ENCODE measurements around the gene ACTN1.

Gene ACTN1

DNA sequence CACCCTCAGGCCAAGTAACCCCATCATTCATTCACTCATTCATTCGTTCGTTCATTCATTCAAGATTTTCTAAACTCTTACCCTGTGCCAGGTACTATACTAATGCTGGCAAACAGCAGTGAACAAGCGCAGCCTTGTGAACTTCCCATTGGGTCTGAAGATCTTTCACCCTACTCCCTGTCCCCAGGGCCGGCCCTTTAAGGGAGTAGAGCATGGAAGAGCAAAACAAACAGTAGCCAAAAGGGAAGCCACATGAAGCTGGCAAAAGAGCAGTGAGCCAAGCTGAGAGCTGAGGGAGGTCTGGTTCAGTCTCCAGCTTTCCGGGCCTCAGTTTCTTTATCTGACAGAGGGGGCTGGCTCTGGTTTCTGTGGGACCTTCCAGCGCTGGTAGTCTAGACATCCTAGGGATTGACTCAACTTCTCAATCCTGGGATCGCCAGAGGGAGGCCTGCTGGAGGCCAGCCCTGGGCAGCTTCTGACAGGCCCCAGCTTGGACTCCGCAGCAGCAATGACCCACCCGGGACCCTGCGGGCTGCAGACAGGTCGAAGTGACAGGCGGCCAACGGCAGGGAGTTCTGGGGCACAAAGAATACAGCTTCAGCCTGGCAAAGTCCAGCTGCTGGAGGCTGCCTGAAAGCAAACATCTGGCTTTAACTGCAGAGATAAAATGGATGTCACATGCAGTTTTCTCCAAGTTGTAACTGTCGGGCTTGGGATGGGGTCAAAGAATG, 27.1 kb downstream of the ACTN1 start:
- no peak for TF ChIP-seq CTCF (IDR thresholded peaks at IDR 0.05; ENCODE audit: poor library complexity, severe bottlenecking)
- H3K27me3 ChIP-seq (ENCODE audit: insufficient read depth, poor library complexity, severe bottlenecking), result no peaks in the 10 kb centered on the region
- no peak for DNase-seq (ENCODE audit: low spot score)
- ATAC-seq (ENCODE audit: low read depth), result no peak
- H3K36me3 ChIP-seq (ENCODE audit: low read depth), result peaks cover 69% of the 10 kb centered on the region
- H3K9me3 ChIP-seq (ENCODE audit: severe bottlenecking), result no peaks in the 10 kb centered on the region
- H3K27ac ChIP-seq (ENCODE audit: poor library complexity, severe bottlenecking), result peak overlapping the region; percentile 98
- H3K4me3 ChIP-seq (ENCODE audit: severe bottlenecking), result no peak overlapping the region
- H3K4me1 ChIP-seq (ENCODE audit: insufficient read depth, poor library complexity, severe bottlenecking), result peaks cover 98% of the 10 kb centered on the region

- peak; percentile 80 for ATAC-seq (ENCODE audit: low read depth)
- Histone ChIP-seq H3K36me3 (ENCODE audit: low read depth) (peaks cover 69% of the 10 kb centered on the region), H3K4me1 (ENCODE audit: insufficient read depth, poor library complexity, severe bottlenecking) (peaks cover 98% of the 10 kb centered on the region), H3K4me3 (ENCODE audit: severe bottlenecking) (no peak overlapping the region), H3K9me3 (ENCODE audit: severe bottlenecking) (no peaks in the 10 kb centered on the region), H3K27me3 (ENCODE audit: insufficient read depth, poor library complexity, severe bottlenecking) (no peaks in the 10 kb centered on the region), H3K27ac (ENCODE audit: poor library complexity, severe bottlenecking) (peak overlapping the region; percentile 98)
- peak; percentile 100 for DNase-seq (ENCODE audit: low spot score)
- no peak for TF ChIP-seq CTCF (IDR thresholded peaks at IDR 0.05; ENCODE audit: poor library complexity, severe bottlenecking)
Measured at GRCh38 chr14:68951035-68951797, 27.9 kb downstream of the ACTN1 start.

DNA sequence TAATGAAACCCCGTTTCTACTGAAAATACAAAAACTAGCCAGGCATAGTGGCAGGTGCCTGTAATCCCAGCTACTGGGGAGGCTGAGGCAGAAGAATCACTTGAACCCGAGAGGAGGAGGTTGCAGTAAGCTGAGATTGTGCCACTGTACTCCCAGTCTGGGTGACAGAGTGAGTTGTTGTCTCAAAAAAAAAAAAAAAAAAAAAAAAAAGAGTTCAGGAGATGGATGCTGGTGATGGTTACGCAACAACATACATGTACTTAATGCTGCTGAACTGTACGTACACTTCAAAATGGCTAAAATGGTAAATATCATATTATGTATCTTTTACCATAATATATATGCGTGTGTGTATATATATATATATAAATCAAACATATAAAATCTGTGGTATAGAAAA, 29.0 kb downstream of the ACTN1 start:
- no peak for ATAC-seq (ENCODE audit: low read depth)
- peak overlapping the region; percentile 98 for H3K27ac ChIP-seq (ENCODE audit: poor library complexity, severe bottlenecking)
- no peak for TF ChIP-seq CTCF (IDR thresholded peaks at IDR 0.05; ENCODE audit: poor library complexity, severe bottlenecking)
- H3K4me3 ChIP-seq (ENCODE audit: severe bottlenecking), result no peak overlapping the region
- H3K36me3 ChIP-seq (ENCODE audit: low read depth), result peaks cover 66% of the 10 kb centered on the region
- no peak for DNase-seq (ENCODE audit: low spot score)
- H3K9me3 ChIP-seq (ENCODE audit: severe bottlenecking), result no peaks in the 10 kb centered on the region
- no peaks in the 10 kb centered on the region for H3K27me3 ChIP-seq (ENCODE audit: insufficient read depth, poor library complexity, severe bottlenecking)
- H3K4me1 ChIP-seq (ENCODE audit: insufficient read depth, poor library complexity, severe bottlenecking), result peaks cover 98% of the 10 kb centered on the region

- TF ChIP-seq CTCF (IDR thresholded peaks at IDR 0.05; ENCODE audit: poor library complexity, severe bottlenecking), result no peak
- H3K27me3 ChIP-seq (ENCODE audit: insufficient read depth, poor library complexity, severe bottlenecking), result no peaks in the 10 kb centered on the region
- peak overlapping the region; percentile 98 for H3K27ac ChIP-seq (ENCODE audit: poor library complexity, severe bottlenecking)
- peaks cover 66% of the 10 kb centered on the region for H3K36me3 ChIP-seq (ENCODE audit: low read depth)
- no peaks in the 10 kb centered on the region for H3K9me3 ChIP-seq (ENCODE audit: severe bottlenecking)
- DNase-seq (ENCODE audit: low spot score) (no peak), ATAC-seq (ENCODE audit: low read depth) (no peak)
- H3K4me3 ChIP-seq (ENCODE audit: severe bottlenecking), result no peak overlapping the region
- H3K4me1 ChIP-seq (ENCODE audit: insufficient read depth, poor library complexity, severe bottlenecking), result peaks cover 98% of the 10 kb centered on the region
Measured at GRCh38 chr14:68949601-68949965, 29.5 kb downstream of the ACTN1 start.
